GM18867 (cell line): ENCODE data around the gene CDKN2AIP.

Source experiments
- ATAC-seq: cut with Tn5 transposase; IDR thresholded peaks from one replicate; pipeline ENCODE4 v1.9.1; 2021; ENCODE audit warnings: mild to moderate bottlenecking, moderate library complexity; ENCODE audit not compliant: unreplicated experiment

The CDKN2AIP gene

GRCh38 chr4:183444214-183445096 lies at the start of gene CDKN2AIP:
Gene CDKN2AIP (plus strand): TSS chr4:183444636. CDS start chr4:183444798, 162 bp downstream.
- ATAC-seq = peak; percentile 89

GRCh38 chr4:183395395-183395794 lies 49.0 kb upstream of the CDKN2AIP start:
- no peak for ATAC-seq

GRCh38 chr4:183396227-183396637 lies 48.2 kb upstream of the CDKN2AIP start:
- no peak for ATAC-seq

- no peak for ATAC-seq
Observed at GRCh38 chr4:183397741-183398297, 46.6 kb upstream of the CDKN2AIP start.

GRCh38 chr4:183398298-183399125 lies 45.9 kb upstream of the CDKN2AIP start:
- ATAC-seq = peak; percentile 92

- no peak for ATAC-seq
Observed at GRCh38 chr4:183399126-183399522, 45.3 kb upstream of the CDKN2AIP start.

GRCh38 chr4:183399616-183400015 lies 44.8 kb upstream of the CDKN2AIP start:
- ATAC-seq = no peak

GRCh38 chr4:183400035-183400434 lies 44.4 kb upstream of the CDKN2AIP start:
- no peak for ATAC-seq

GRCh38 chr4:183401473-183401872 lies 43.0 kb upstream of the CDKN2AIP start:
- ATAC-seq = no peak

- no peak for ATAC-seq
Observed at GRCh38 chr4:183402771-183403170, 41.7 kb upstream of the CDKN2AIP start.

GRCh38 chr4:183403486-183403885 lies 41.0 kb upstream of the CDKN2AIP start:
- ATAC-seq = no peak

GRCh38 chr4:183403961-183404360 lies 40.5 kb upstream of the CDKN2AIP start:
- ATAC-seq = no peak

GRCh38 chr4:183405303-183405702 lies 39.1 kb upstream of the CDKN2AIP start:
- no peak for ATAC-seq

GRCh38 chr4:183407128-183407585 lies 37.3 kb upstream of the CDKN2AIP start:
- ATAC-seq = peak; percentile 96

GRCh38 chr4:183407635-183408464 lies 36.6 kb upstream of the CDKN2AIP start:
- ATAC-seq = no peak

- ATAC-seq = no peak
Observed at GRCh38 chr4:183408796-183409195, 35.6 kb upstream of the CDKN2AIP start.

- no peak for ATAC-seq
Observed at GRCh38 chr4:183409483-183409882, 35.0 kb upstream of the CDKN2AIP start.

GRCh38 chr4:183409934-183410333 lies 34.5 kb upstream of the CDKN2AIP start:
- no peak for ATAC-seq

- peak; percentile 60 for ATAC-seq
Observed at GRCh38 chr4:183411291-183411861, 33.1 kb upstream of the CDKN2AIP start.

GRCh38 chr4:183412821-183413220 lies 31.6 kb upstream of the CDKN2AIP start:
- no peak for ATAC-seq
